ENCODE data around the gene CNGA2.

Gene CNGA2

DNA sequence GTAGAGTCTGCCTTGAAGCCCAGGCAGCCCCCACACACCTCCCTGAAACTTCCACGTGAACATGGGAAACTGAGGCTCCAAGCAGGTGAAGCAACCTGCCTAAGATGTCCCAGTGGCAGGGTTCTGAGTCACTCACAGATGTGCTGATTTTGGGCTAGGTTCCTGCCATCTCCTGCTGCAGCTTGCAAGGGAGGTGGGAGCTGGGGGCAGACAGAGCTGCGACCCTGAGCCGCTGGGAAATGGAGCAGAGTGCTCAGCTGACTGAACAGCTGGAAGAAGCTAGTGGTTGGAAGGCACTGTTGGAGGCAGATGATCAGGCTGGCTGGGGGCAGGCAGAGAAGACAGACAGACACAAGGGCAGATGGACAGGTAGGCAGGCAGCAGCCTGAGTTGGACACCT is 22.3 kb upstream of the CNGA2 start:
- no peak for DNase-seq

DNA sequence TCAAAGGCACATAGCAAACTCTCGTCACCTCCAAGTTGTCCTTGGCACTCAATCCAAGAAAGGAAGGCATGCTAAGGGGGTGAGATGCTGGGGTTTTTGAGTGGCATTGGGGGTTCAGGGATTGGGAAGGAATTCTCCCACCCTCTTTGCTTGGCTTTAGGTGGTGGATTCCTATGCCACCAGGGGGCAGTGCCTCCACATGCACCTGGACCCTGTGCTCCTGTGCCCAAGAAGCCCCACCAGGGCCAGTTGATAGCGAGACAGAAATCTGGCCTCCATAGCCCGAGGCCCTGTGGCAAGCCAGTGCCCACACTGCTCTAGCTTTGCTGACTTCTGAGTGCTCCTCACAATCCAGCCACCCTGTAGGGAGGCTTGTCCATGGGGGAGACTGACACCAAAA is 20.7 kb upstream of the CNGA2 start:
- DNase-seq: no peak

DNA sequence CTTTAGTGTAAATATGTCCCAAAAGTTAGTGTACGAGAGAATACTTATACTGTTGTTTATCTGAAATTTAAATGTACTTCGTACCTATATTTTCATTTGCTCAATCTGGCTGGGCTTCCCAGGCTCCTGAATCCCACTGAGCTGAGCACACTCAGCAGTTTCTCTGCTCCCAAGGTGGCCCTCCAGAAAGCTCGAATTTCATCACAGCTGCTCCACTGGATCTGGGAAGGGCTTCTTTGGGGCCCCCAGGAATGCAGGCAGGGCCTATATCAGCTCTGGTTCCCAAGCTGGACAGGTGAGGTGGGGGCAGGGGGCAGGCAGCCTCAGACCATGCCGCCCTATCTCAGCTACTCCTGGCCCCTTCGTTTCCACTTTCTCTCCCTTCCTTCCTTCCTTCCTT is 20.2 kb upstream of the CNGA2 start:
- no peak for DNase-seq

DNA sequence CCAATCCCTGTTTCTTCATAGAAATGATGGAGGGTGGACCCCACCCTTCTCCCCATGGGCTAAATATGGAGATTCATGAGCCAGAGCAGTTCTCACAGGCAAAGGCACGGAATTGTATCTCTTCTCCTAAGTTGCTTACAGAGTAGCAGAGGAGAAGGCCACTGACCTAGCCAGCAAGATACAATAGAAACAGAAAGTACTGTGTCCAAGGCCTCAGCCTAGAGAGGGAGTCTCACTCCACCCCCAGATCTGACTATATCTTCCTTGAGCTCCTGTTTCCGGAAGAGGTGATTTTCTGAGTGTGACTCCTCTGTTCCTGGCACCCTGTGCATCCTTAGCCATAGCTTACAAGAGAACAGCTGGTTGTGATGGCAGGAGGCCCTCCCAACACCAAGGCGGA is 18.8 kb upstream of the CNGA2 start, which contains the start of gene FATE1:
TSS of gene FATE1 (plus strand) at position 284 of the 400 bp plus-strand sequence. CDS start at position 369, 85 bp downstream.
- DNase-seq: no peak

DNA sequence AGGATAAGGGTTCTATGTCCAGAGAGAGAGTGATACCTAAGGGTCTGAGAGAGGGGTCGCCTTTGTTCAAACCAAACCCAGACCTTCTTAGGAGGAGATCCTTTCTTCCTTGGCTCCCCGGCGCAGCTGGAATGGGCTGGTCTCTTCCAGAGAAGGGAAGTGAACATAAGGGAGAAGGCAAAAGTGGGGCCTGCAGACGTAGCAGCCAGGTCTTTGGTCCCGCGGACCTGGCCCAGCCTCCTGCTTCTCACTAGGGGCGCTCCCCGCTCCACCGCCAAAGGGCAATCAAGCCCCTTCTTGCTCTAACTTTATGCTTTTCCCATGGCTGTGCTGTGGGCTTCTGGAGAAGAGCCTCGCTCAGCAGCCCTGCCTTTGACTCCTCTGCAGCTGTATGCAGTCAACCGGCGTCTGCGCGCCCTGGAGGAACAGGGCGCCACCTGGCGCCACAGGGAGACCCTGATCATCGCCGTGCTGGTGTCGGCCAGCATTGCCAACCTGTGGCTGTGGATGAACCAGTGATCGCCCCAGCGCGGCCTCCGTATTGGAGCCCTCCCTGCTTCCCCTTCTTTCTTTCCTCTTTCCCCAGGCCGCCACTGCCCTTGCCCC is 12.2 kb upstream of the CNGA2 start:
- no peak for DNase-seq

DNA sequence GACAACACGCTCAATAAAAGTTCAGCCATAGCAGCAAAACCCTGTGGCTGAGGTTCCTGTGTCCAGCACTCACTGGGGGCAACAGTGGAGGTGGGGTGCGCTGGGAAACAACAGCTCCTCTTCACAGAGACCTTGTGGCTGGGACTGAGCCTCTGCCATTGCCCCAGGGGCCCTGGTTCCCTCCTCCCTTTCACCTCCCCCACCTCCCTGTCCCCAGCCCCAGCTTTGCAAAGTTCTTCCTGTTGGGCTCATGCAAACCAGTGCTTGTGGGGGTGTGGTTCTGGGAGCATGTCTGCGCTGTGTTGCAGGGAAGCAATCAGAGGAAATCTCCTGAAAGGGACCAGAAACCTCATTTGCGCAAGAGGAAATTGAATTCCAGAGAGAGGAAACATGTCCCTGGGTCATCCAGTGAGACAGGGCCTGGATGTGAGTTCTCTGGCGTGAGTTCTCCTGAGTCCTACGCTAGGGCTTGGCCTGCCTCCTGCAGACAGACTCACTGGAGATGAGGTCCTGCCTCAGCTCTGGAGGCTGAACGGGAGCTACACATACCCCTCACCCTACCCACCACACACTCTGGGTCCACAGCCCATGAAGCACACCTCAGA is 11.3 kb upstream of the CNGA2 start:
- no peak for DNase-seq

DNA sequence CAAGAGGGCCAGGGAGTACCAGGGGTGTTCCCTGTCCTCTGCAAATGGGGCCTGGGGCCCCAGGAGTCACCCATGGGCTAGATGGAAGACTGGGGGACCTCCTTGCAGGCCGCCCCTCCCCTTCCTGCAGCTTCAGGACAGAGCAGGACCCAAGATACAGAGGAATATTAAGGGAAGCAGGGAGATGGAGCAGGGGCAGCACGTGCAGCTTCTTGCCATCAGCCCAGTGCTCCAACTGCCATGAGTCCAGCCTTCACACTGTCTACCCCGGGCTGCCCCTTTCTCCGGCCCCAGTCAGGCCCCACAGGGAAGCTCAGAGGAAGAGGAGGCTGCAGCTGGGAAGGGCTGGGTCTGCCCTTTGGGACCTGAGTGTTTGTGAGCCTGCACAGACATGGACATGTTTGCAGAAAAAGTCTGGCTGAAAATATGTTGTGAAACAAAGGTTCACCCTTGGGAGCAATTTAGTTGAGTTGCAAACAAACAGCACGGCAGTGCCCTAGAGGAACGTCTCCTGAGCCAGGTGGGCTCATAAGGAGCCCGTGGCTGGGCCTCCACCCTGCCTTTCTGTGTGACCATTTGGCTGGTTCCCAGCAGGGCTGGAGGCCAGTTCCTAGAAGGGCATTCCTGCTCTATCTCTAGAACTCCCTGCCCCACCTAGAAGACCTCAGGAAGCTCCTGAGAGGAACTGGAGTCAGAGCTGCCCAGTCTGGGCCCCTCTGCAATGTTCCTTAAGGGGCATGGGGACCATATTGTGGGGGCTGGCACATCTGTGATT is 9.8 kb upstream of the CNGA2 start:
- no peak for DNase-seq

DNA sequence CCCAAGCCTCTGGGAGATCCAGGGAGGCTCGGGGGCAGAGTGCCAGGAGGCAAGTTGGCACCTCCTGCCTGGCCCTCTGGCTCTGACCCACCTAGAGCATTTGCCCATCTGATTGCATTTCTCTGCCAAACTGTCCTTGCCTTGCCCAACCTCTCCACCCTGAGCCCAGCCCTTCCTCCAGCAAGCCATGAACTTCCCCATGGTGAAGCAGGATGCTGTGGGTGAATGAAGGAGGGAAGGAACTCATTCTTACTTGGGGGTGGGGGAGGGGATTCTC is 9.3 kb upstream of the CNGA2 start:
- no peak for DNase-seq

DNA sequence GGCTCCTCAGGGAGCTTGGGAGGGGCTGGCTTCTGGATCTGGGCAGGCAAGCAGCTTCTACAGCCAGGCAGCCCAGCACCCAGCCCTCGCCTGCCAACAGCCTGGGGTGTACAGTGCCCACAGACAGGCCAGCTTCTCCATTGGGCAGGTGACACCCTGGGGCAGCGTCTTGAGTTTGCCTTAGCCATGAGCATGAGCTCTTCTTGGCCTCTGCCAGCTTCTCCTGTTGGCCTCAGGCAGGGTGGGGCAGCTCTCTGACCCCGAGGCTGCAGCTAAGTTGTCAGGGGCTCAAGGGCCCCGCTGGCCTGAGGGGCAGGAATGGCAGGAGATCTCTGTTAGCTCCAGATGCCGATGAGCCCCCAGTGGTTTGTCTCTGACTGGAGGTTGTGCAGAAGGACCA is 7.8 kb upstream of the CNGA2 start:
- DNase-seq: no peak

DNA sequence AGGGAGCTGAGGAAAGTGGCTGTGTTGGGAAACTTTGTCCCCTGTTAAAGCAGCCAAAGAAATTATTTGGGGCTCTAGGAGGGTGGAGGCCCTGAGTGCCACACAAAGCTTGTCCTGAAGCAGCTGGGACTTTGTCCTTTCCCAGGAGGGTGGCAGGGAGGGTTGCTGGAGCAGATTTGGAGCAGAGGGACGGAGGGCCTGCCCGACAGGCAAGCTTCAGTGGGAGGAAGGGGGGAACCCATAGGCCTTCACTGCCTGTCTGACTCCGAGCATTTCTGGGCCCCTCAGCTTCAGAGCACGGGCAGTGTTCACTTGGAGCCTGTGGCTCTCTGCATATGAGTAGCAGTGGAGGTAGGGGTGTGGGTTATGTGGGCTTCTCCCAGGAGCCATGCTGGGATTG is 7.2 kb upstream of the CNGA2 start:
- no peak for DNase-seq

DNA sequence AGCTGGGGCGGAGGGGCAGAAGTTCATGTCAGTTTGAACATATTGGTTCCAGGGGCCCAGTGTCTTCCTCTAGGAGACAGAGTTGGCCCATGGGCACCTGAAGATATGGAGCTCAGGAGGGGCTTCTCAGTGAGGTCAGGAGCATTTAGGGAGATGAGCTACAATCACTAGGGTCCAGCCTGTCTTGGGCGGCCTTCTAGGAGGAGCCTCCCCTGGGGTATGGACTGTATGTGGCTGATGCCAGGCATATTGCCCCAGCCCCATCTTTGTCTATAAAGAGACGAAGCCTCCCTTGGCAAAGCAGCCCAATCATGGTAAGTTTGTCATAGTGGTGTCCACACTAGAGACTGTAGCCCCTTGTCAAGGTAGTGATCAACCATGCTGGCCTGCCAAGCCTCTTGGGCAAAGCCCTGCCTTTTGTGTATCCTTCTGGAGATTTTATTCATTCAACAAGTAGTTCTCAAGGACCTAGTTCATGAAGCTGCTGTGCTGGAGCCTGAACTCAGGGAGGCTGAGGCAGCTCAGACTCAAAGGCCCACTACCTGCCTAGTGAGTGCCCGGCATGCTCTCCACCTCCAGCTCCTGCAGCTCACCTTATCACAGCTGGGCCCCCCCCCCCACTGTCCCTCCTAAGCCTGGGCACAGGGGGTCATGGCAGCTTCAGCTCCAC is 5.4 kb upstream of the CNGA2 start:
- no peak for DNase-seq

DNA sequence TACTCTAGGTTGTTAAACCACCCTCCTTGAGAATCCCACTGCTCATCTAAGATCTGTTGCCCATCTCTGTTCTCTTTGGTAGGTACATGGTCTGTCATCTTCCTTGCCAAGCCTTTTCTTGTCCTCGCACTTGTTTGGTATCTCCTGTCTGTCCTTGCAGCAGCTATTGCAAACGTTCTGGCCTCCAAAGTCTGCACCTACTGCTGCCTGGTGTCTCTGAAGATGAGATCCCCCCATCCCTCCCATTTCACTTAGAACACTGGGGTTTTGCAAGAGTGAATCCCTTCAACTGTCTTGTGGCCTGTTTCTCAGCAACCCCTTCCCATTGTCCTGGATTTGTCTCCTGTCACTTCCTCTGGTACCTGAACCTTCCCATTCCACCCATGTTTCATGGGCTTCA is 673 bp downstream of the CNGA2 start:
- no peak for DNase-seq

DNA sequence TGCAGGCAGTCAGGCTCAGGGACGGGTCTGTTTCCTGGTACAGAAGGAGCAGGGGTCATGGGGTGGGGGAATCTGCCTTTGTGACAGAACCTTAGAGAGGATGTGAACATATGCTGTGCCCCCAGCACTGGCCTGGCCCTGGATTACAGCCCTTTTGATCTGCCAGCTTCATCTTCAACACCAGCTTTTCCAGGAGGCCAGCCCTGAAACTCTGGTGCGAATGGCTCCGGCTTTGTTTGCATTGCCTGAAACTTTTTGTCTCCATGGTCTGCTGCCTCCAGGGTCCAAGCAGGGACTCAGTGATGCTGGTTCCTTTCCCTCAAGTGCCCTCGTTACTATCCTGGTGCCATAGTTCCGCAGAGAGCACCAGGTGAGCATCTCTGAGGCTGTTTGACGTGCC is 2.1 kb downstream of the CNGA2 start:
- no peak for DNase-seq

DNA sequence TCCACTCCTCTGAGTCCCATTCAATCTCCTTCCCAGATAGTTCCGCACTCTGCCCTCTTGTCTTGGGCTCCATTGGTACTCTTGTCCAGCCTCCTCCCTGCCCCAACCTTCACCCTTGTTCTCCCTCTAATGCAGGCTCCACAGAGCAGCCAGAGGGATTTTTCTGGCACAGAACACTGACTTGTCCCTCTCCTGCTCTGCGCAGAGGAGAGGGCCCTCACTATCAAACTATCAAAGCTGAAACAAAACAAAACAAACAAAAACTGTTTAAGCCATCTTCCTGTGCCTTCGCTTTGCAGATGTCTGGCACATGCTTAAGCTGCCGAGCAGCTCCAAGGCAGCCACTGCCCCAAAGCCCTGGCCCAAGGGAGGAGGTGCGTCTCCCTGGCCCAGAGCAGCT is 2.9 kb downstream of the CNGA2 start:
- DNase-seq: no peak

DNA sequence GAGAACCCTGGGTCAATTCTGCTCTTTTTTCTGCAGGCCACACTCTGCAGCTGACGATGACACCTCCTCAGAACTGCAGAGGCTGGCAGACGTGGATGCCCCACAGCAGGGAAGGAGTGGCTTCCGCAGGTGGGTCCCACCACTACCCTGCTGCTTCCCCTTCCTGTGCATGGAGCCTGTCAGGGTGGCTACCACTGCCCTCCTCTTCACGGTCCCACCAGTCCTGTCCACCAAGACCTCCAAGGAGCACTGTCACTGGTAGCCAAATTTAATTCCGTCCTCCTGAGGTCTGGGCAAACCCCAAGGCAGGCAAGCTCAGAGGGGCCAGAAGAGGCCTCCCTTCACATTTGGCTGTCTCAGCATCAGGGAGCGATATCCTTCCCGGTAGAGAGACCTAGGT is 4.2 kb downstream of the CNGA2 start:
- DNase-seq: no peak

DNA sequence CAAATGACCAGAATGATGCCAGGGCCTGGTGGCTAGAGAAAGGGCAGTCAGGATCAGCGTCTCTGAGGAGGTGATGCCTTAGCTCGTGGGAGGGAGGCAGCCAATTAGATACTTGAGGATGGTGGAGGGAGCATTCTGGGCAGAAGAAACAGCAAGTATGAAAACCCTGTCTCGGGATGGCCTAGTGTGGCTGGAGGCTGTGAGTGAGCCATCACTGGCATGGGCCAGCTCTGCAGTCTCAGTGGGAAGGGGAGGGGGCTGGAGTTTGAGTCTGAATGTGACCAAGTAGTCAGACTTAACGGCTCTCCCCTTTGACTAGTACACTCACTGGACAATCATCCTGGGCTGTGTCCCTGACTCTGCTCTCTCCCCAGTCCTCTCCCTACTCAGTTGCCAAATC is 7.1 kb downstream of the CNGA2 start:
- DNase-seq: no peak

DNA sequence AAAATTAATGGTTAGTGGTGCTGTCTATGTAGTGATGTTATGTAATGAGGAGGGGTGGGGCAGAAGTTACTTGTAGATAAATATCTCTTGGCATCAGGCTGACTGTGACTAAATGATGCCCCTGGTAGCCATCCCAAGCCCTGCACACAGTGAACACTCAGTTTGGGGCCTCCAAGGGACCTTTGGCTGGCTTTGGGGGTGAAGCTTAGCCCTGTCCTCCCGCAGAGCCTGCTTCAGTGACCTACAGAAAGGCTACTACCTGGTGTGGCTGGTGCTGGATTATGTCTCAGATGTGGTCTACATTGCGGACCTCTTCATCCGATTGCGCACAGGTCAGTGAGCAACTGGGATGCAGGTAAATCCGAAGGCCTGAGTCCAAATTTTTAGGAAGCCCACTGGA is 7.8 kb downstream of the CNGA2 start:
- DNase-seq: no peak

DNA sequence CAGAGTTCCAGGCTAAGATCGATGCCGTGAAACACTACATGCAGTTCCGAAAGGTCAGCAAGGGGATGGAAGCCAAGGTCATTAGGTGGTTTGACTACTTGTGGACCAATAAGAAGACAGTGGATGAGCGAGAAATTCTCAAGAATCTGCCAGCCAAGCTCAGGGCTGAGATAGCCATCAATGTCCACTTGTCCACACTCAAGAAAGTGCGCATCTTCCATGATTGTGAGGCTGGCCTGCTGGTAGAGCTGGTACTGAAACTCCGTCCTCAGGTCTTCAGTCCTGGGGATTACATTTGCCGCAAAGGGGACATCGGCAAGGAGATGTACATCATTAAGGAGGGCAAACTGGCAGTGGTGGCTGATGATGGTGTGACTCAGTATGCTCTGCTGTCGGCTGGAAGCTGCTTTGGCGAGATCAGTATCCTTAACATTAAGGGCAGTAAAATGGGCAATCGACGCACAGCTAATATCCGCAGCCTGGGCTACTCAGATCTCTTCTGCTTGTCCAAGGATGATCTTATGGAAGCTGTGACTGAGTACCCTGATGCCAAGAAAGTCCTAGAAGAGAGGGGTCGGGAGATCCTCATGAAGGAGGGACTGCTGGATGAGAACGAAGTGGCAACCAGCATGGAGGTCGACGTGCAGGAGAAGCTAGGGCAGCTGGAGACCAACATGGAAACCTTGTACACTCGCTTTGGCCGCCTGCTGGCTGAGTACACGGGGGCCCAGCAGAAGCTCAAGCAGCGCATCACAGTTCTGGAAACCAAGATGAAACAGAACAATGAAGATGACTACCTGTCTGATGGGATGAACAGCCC is 9.3 kb downstream of the CNGA2 start:
- no peak for DNase-seq

DNA sequence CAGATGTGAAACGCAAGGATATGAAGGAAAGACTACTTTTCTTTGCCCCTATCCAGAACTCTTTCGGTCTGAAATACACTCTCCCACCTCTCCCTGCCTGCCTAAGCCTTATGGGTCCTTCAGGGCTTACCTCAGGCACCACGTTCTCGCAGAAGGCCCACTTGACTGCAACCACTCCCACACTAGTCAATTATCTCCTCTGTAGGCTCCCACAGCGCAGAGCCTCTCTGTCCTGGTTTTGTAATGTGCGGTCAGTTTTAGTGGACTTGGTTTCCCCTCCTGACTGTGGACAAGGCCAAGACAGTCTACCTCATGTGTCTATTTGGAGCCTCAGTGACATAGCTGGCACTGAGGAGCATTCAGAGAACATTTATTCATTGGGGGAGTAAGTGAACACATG is 11.1 kb downstream of the CNGA2 start:
- DNase-seq: no peak

DNA sequence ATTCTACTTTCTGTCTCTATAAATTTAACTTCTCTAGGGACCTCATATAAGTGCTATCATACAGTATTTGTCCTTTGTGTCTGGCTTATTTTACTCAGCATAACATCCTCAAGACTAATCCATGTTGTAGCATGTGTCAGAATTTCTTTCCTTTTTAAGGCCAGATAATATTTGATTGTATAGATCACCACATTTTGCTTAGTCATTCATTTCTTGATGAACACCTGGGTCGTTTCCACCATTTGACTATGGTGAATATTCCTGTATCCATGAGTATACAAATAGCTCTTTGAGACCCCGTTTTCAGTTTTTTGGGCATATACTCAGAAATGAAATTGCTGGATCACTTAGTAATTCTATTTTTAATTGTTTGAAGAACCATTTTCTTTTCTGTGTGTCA is 12.0 kb downstream of the CNGA2 start:
- DNase-seq: no peak

DNA sequence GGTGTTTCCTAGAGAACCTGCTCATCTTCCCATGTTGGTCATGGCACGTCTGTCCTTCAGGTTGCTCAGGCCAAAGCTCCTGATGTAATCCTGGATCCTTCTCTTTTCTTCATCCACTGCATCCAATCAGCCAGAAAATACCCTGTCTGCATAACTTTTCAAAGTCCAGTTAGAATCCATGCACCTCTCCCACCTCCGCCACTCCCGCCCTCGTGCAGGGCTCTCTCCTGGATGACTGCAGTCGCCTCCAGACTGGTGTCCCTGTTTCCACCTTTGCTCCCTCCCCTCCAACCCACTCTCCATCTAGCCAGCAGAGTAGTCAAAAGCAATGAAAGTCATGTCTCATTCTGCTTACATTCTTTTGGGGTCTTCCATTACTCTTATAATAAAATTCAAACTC is 16.0 kb downstream of the CNGA2 start:
- no peak for DNase-seq

DNA sequence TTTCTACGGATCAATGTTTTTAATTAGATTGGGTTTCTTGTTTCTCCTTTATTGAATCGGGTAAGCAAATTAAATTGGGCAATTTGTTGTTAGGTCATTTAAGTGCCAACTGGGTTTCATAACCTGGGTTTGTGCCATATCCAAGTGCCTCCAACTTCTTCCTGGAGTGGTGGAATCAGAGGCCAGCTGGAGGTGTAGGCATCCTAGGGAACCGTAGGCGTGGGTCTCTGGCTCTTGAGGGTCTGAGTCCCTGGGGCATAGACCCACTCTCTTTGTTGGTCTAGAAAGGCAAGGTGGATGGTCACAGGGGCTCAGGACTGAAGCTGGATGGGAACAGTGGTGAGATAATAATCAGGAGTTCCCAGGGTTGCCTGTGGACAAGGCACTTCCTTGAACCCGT is 18.3 kb downstream of the CNGA2 start:
- no peak for DNase-seq

DNA sequence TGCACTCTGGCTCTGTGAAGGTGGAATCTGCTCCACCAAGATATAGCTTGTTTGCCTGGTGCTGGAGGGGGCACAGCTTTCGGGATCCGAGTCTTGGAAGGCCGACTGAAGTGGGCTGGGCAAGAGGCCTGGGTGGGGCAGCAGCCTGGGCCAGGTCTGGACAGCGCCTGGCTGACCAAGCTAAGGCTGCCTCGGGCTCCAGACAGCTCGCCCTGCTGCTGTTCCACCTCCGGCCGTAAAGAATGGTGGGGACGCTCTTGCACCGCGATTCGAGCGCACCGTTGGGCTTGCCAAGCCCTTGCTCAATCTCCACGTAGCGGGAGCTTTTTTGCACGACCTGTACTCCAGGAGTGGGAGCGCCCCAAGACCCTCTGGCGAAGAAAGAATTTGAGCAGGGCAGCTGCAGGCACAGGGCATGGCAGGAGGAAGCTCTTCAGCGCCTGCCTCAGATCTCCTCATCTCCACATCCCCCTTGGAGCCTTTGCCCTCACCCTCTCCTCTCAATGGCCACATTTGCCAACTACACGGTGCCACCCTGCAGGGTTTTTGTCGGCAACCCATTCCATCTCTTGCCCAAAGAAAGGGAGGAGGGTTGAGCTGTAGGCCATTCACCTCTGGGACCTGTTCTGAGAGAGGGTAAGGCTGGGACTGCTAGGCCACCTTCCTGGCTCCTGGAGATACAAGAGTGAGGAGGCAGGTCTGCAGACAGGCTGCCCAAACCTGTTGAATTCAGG is 18.9 kb downstream of the CNGA2 start:
- DNase-seq: no peak

All from CD4-positive, alpha-beta T cell treated with Interleukin-12 subunit alpha and Interleukin-12 subunit beta, for 1 hour (primary cell).